ENCODE data around the gene SYNGR1.
"Not testable (repeated sequence)": the region's sequence is repeated elsewhere in the genome, so short reads cannot be mapped to it uniquely, and the experiment has no call there.

The SYNGR1 gene

GRCh38 chr22:39317084-39317774 lies 32.6 kb upstream of the SYNGR1 start:
- no peak for DNase-seq

DNA sequence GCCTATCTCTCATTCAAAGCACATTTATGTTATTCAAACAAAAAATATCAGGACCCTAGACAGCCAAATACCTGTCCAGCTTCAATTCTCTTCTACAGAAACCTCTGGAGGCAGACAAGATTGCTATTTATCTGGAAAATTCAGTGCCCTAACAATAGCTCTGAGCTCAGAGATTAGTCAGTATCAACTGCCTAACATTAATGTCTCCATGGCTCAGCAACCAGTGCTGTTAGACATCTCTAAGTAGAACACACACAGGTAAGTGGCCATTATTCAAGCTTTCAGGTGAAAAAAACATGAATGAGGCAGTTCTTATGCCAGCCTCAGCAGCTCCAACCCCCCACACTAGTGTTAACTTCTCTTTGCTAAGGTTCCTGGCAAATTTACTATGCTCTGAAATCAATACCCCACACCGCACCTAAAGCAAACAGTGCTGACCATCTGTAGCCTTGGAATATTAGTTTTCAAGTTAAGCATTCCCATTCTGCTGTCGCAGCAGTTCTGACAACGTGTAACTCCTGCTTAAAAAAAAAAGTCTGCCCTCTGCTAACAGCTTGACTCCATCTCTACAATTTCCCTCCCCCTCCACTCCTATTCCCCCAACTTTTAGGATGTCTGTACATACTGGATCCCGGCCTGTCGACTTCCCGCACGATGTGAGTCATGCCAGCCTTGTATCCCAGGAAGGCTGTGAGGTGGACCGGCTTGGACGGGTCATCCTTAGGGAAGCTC lies 31.9 kb upstream of the SYNGR1 start:
- no peak for DNase-seq

DNA sequence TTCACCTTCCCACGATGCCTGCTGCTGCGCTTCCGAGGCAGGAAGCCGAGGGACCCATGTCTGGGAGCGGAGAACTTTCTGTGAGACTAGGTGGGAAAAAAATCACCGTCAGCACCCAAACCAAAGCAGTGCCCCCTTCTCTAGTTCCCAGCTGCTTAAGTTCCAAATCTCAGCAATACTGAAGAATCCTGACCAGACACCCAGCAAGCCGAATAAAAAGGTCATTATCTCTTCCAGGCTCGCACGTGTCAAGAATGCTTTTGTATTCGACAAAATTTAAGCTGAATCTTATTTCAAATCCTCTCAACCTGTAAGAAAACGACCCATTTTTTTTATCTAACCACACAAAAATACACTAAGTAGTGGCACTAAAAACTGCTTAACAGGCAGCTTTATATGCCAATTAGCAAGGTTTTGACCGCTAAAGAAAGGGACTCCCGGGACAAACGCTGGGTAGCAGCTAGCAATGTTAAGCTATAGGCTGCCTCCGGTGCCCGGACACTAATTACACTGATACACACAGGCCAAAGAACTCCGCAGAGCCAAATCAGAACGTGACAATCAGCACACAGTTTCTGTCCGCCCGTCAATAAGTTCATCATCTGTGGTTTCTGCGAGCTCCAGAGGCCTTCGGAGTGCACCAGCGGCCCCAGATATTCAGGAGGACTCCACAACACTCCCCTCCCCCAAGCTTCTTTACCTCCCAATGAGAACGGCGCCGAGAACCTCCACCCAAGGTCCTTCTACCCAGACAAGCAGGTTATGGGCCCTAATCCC lies 31.1 kb upstream of the SYNGR1 start:
- DNase-seq, result no peak

DNA sequence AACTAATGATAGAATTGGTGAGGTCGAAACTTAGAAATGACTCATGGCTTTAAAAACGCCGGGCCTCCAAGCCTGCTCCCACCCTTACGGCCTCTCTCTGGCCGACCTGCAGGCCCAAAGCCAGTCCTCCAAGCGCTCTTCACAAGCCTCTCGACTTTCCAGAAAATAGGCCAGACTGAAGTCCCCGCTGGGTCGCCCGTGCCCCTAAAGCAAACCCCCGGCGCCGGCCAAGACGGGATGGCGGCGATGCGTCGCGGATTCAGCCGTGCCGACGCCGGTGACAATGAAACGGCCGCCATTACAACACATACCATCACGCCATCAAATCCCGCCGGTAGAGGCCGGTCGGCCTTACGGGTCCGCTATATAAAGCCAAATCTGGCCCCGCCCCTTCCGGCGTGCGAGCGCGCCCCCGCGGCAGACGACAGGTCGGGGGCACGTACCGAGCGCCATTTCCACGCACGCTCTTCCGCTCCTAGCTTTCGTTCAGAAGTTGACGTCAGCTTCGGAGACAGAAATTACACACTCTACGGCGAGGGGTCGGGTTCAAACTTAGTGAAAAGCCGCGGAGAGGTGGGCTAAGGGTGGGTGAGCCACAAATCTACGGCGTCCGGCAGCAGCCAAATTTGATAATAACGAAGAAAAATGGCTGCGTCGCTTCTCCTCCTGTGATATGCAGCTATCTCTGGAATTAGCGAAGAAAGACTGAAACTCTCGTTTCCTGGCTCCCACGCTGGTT lies 30.3 kb upstream of the SYNGR1 start, which contains the start of gene RPL3:
TSS of gene RPL3 (minus strand) at position 340 of the 739 bp plus-strand sequence. CDS start at position 314, 26 bp downstream.
- peak; percentile 87 for DNase-seq

GRCh38 chr22:39320616-39321029 lies 29.2 kb upstream of the SYNGR1 start:
- DNase-seq, result not testable (repeated sequence)

GRCh38 chr22:39325392-39325932 lies 24.3 kb upstream of the SYNGR1 start:
- no peak for DNase-seq

DNA sequence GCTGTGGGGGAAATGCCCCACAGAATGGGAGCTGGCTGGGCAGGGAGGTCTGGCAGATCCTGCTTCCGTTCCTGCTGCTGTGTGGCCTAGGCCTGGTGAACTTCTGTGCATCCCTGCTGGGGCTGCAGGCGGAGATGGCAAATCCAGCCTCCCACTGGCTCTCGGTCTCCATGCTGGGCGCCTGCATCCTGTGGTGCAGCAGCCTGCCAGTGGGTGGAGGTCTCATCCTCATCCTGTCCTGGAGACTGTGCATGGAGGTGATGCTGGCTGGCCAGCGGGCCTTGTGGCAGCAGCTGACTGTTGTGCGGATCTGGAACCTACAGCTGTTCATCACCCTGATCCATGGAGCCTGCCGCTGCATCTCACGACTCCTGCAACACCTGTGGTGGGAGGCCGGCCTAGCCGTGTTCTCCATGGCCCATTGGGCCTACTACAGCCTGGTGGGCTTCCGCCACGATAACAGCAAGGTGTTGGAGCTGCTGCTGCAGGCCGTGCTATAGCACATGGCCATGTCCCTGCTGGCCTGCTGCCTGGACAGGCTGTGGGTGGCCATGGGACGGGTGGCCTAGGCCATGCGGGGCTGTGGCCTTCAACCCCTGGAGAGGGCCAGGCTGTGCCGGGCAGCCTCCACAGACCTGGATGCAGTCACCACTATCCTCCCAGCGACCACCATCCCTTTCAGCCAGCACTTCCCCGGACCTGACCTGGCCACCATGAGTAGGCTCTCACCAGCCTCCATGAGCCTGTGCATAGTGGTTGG lies 21.6 kb upstream of the SYNGR1 start:
- no peak for DNase-seq

- DNase-seq, result not testable (repeated sequence)
These were observed 19.2 kb upstream of the SYNGR1 start for GRCh38 chr22:39330553-39330952.

DNA sequence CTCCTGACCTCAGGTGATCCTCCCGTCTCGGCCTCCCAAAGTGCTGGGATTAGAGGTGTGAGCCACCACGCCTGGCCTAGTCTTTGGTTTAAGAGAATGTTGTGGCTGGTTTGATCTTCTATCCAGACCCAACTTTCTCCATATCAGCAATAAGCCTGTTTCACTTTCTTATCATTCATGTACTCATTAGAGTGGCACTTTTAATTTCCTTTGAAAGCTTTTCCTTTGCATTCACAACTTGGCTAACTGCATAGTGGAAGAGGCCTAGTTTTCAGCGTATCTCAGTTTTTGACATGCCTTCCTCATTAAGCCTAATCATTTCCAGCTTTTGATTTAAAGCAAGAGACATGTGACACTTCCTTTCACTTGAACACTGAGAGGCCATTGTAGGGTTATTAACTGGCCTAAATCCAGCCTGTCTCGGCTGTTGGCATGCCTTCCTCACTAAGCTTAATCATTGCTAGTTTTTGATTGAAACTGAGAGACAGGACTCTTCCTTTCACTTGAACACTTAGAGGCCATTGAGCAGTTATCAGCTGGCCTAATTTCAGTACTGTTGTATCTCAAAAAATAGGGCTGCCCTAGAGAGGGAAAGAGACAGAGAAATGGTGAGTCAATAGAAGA lies 17.2 kb upstream of the SYNGR1 start:
- no peak for DNase-seq

GRCh38 chr22:39336411-39336810 lies 13.4 kb upstream of the SYNGR1 start:
- no peak for DNase-seq

DNA sequence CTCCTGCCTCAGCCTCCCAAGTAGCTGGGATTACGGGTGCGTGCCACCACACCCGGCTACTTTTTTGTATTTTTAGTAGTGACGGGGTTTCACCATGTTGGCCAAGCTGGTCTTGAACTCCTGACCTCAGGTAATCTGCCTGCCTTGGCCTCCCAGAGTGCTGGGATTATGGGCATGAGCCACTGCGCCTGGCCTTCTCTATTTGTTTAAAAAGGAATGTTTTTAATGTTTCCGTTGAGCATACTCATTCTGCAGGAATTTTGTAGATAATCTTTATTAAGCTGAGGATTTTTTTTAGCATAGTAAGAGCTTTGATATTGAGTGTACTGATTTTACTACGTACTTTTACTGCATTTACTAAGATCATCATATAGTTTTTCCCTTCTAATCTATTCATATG lies 10.0 kb upstream of the SYNGR1 start:
- not testable (repeated sequence) for DNase-seq

DNA sequence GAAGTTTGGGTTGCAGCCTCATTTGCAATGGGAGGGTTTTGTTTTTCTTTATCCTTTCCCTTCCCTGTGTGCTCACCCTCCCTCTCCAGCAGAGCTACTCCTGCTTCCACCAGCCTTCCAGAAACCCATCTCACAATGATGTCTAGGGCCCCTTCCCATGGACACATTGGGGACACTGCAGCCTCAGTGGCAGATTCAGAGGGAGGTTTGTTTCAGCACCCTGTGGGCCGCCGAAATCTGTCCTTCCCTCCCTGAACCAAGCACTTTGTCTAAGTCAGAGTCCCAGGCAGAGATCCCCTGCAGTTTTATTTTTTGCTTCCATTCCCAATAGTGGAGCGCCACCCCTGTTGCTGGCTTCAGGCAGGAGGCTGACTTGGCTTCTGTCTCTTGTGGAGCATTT lies 8.6 kb upstream of the SYNGR1 start:
- no peak for DNase-seq

DNA sequence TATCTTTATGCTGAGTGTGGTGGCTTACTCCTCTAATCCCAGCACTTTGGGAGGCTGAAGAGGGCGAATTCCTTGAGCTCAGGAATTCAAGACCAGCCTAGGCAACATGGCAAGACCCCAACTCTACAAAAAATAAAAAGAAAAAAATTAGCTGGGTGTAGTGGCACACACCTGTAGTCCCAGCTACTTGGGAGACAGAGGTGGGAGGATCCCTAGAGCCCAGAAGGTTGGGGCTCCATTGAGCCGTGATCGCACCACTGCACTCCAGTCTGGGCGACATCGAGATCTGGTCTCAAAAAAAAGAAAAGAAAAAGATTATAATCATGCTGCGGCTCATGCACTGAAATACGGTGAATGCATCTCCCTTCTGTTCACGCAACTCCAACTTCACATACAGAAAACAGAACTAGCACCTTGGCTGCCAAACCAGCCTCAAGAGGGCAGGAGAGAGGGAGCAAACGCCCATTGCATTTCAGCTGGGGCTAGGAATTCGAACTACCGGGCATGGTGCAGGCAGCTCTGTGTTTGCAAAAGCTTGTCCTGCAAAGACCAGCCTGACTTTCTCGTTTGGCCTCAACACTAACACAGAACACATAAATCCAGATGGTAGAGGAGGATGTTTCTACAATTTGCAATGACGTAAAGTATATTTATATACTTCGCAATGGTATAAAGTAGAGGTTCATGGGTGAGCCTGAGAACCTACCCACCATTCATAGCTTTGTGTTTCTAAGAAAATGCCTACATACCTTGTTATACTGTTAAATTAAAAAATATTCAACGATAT lies 6.3 kb upstream of the SYNGR1 start:
- DNase-seq, result peak; percentile 26

GRCh38 chr22:39344046-39344390 lies 5.8 kb upstream of the SYNGR1 start:
- no peak for DNase-seq

DNA sequence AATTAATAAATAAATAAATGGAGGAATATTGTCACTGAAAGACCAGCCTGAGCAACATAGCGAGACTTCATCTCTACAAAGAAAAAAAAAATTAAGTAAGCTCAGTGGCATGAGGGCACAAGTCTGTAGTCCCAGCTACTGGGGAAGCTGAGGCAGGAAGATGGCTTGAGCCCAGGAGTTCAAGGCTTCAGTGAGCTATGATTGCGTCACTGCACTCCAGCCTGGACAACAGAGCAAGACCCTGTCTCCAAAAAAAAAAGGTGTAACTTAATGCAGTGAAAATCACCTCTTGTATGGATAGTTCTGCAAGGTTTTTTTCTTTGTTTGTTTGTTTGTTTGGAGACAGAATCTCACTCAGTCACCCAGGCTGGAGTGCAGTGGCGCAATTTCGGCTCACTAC lies 4.6 kb upstream of the SYNGR1 start:
- no peak for DNase-seq

DNA sequence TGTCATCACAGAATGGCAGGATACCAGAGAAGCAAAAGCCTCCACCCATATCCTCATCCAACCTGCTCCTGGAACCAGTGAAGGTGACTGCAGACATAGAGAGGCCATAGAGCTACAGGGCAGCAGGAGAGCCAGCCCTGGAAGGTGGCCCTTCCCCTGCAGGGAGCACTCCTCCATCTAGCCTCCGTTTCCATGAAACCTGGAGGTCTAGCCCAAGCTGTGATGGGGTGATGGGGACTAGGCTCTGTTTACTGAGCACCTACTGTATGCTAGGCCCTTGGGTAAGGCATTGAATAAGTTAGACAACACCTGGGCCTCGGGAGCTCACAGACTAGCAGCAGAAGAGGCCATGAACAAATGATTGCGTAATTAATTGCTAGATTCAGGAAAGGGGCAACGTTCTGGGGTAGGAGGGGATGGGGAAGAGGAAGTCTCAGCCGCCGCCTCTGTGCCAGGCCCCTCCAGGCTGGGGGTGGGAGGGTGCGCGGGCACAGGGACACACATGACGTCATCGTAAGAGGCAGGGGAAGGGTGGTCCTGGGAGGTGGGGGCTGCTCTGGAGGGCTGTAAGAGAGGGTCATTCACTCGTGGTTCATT lies 784 bp upstream of the SYNGR1 start:
- peak; percentile 2 for DNase-seq

GRCh38 chr22:39349506-39349966 lies 255 bp upstream of the SYNGR1 start:
- no peak for DNase-seq

DNA sequence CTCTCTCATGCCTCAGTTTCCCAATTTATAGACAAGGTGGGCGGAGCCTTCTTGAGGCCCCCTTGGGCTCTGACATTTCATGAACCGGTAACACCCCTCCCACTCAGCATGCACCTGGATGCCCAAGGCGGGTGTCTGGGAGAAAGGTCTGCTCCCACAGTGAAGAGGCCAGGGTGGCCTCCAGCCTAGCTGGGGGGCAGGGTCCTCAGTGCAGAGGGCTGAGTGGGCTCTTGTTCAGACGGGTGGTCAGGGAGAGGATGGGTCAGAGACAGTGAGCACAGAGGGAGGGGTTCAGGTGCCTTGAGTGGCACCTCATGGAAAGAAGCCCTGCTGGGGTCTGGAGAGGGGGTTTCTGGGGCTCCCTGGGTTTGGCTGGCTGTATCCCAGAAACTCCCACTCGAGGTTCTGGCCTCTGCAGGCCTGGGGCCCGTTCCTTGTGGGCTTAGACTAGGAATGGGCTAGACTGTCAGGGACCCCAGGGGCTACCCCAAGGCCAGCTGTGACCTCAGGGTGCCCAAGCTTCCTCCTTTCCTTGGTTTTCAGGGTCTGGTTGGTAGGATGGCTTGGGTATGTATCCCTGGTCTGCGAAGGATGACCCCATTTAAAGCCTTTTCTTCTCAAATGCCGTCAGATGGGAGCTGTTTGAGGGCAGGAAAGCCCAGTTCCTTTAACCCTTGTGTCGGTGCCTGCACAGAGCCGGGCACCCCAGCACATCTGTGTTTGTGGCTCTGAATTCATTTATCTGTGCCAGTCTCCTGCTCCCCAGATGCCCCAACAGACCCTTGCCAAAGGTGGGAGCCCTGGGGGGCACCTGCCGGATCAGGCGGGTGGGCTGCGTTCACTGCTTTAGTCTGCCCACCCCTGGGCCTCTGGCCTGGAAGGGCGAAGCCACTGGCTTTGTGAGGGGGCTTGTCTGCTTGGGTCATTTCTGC lies 1.2 kb downstream of the SYNGR1 start:
- DNase-seq, result no peak

- no peak for DNase-seq
These were observed 2.0 kb downstream of the SYNGR1 start for GRCh38 chr22:39351689-39352214.
